IMR-90 (cell line): ENCODE measurements around the gene STX16. TPM values are rescaled to one million over a fixed set of nuclear protein-coding genes. Genes with fewer than 3 reads are reported as not detected.

Experiments used
- ATAC-seq: fragments of 200-7000 bp; cut with Tn5 transposase; 2 replicates; pipeline ENCODE4 v1.9.1; 2020; ENCODE audit warnings: low read depth, mild to moderate bottlenecking, moderate library complexity
- BruUV-seq: library from RNA; stranded (reverse); fragments of 400-500 nt; replicated peaks from 2 replicates; lab custom pipeline; 2021; lab: Mats Ljungman, UMichigan
- CTCF ChIA-PET: fragments of 300-600 bp; formaldehyde crosslinking; extraction: SDS; loops from one replicate; lab custom pipeline; 2021; ENCODE audit warnings: antibody characterized with exemption; lab: Yijun Ruan, JAX
- POLR2A ChIA-PET: fragments of 300-600 bp; sonication (Branson Sonifier 250); formaldehyde crosslinking; loops from one replicate; lab custom pipeline; 2022; ENCODE audit warnings: antibody characterized with exemption; ENCODE audit not compliant: unreplicated experiment; lab: Charles Lee
- DNase-seq: peaks from one replicate; pipeline ENCODE4 v3.0.0; 2013
- H2AFZ ChIP-seq: replicated peaks from 2 replicates; pipeline ENCODE3; 2013; ENCODE audit warnings: low read length, mild to moderate bottlenecking; ENCODE audit not compliant: poor library complexity
- H2AK5ac ChIP-seq: 2 replicates; pipeline ENCODE4 v1.6.1; 2013; ENCODE audit warnings: low read depth, low read length, inconsistent platforms
- H2AK9ac ChIP-seq: replicated peaks from 2 replicates; pipeline ENCODE3; 2013; ENCODE audit warnings: mild to moderate bottlenecking, low read depth, low read length, moderate library complexity; ENCODE audit not compliant: poor library complexity
- H2BK120ac ChIP-seq: 2 replicates; pipeline ENCODE4 v1.6.1; 2013; ENCODE audit warnings: low read depth, low read length, inconsistent platforms
- H2BK15ac ChIP-seq: 3 replicates; pipeline ENCODE4 v1.6.1; 2013; ENCODE audit warnings: low read depth, low read length, inconsistent platforms
- H2BK20ac ChIP-seq: 2 replicates; pipeline ENCODE4 v1.6.1; 2013; ENCODE audit warnings: low read depth, mild to moderate bottlenecking, inconsistent platforms, low read length, moderate library complexity
- H2BK5ac ChIP-seq: 2 replicates; pipeline ENCODE4 v1.6.1; 2013; ENCODE audit warnings: mild to moderate bottlenecking, low read depth, low read length, inconsistent platforms; ENCODE audit not compliant: poor library complexity, severe bottlenecking
- H3K14ac ChIP-seq: replicated peaks from 2 replicates; pipeline ENCODE4 v1.6.1; 2013; ENCODE audit warnings: low read depth, low read length, inconsistent platforms
- H3K18ac ChIP-seq: 2 replicates; pipeline ENCODE4 v1.6.1; 2013; ENCODE audit warnings: low read depth, low read length, control low read depth
- H3K23ac ChIP-seq: 2 replicates; pipeline ENCODE4 v1.6.1; 2013; ENCODE audit warnings: low read depth, low read length, inconsistent platforms
- H3K27ac ChIP-seq: 2 replicates; pipeline ENCODE4 v1.5.1; 2013; ENCODE audit warnings: mild to moderate bottlenecking, control low read depth, low read length; ENCODE audit not compliant: insufficient read depth
- H3K27me3 ChIP-seq: 2 replicates; pipeline ENCODE4 v1.6.1; 2013; ENCODE audit warnings: low read length; ENCODE audit not compliant: control insufficient read depth, insufficient read depth
- H3K36me3 ChIP-seq: 2 replicates; pipeline ENCODE4 v1.6.1; 2013; ENCODE audit warnings: low read length, mixed read lengths; ENCODE audit not compliant: control insufficient read depth, insufficient read depth
- H3K4ac ChIP-seq: 2 replicates; pipeline ENCODE4 v1.6.1; 2013; ENCODE audit warnings: low read depth, low read length, inconsistent platforms
- H3K4me1 ChIP-seq: 2 replicates; pipeline ENCODE4 v1.6.1; 2013; ENCODE audit warnings: low read length, mixed read lengths; ENCODE audit not compliant: control insufficient read depth, insufficient read depth
- H3K4me2 ChIP-seq: 2 replicates; pipeline ENCODE4 v1.6.1; 2013; ENCODE audit warnings: low read depth, mild to moderate bottlenecking, control low read depth, low read length, moderate library complexity
- H3K4me3 ChIP-seq: 2 replicates; pipeline ENCODE4 v1.5.1; 2013; ENCODE audit warnings: low read depth, mild to moderate bottlenecking, control low read depth, low read length, moderate library complexity; ENCODE audit not compliant: insufficient read depth
- H3K56ac ChIP-seq: 2 replicates; pipeline ENCODE4 v1.6.1; 2013; ENCODE audit warnings: low read length, inconsistent platforms; ENCODE audit not compliant: insufficient read depth; ENCODE audit errors: extremely low read depth
- H3K79me1 ChIP-seq, 2 experiments: 2 replicates each; pipeline ENCODE4 v1.6.1; 2013; ENCODE audit warnings: low read length in 2 of 2, inconsistent platforms in 1 of 2, low read depth in 1 of 2
- H3K9ac ChIP-seq: 2 replicates; pipeline ENCODE4 v1.6.1; 2013; ENCODE audit warnings: low read depth, low read length, control low read depth
- H3K9me1 ChIP-seq: 2 replicates; pipeline ENCODE4 v1.6.1; 2013; ENCODE audit warnings: low read length, inconsistent platforms; ENCODE audit not compliant: insufficient read depth
- H3K9me3 ChIP-seq: 2 replicates; pipeline ENCODE4 v1.6.1; 2013; ENCODE audit warnings: low read length; ENCODE audit not compliant: control insufficient read depth, insufficient read depth
- H4K20me1 ChIP-seq: 2 replicates; pipeline ENCODE4 v1.6.1; 2013; ENCODE audit warnings: low read length, inconsistent platforms; ENCODE audit not compliant: insufficient read depth
- H4K5ac ChIP-seq: 2 replicates; pipeline ENCODE4 v1.6.1; 2013; ENCODE audit warnings: mild to moderate bottlenecking, low read depth, low read length, control low read depth
- H4K8ac ChIP-seq, 2 experiments: 2 replicates each; pipeline ENCODE4 v1.6.1; 2013; ENCODE audit warnings: low read depth in 2 of 2, low read length in 2 of 2, control low read depth in 1 of 2, inconsistent platforms in 1 of 2
- H4K91ac ChIP-seq: 2 replicates; pipeline ENCODE4 v1.6.1; 2013; ENCODE audit warnings: low read depth, low read length, inconsistent platforms; ENCODE audit not compliant: insufficient read depth
- BHLHE40 ChIP-seq: fragments of 150-350 bp; IDR thresholded peaks from 2 replicates; pipeline ENCODE4 v1.6.1; 2016; ENCODE audit warnings: mild to moderate bottlenecking, low read depth, low read length
- CEBPB ChIP-seq: IDR thresholded peaks from 2 replicates; pipeline ENCODE4 v1.6.1; 2012; ENCODE audit warnings: low read depth, low read length, improper control_type of control experiment
- CHD1 ChIP-seq: IDR thresholded peaks from 2 replicates; pipeline ENCODE4 v1.6.1; 2012; ENCODE audit warnings: low read depth, low read length, improper control_type of control experiment
- FOS ChIP-seq: fragments of 150-350 bp; IDR thresholded peaks from 2 replicates; pipeline ENCODE4 v1.6.1; 2016; ENCODE audit warnings: low read depth, low read length
- MAFK ChIP-seq: IDR thresholded peaks from 2 replicates; pipeline ENCODE4 v1.6.1; 2012; ENCODE audit warnings: low read depth, low read length, improper control_type of control experiment
- MAZ ChIP-seq: IDR thresholded peaks from 2 replicates; pipeline ENCODE4 v1.6.1; 2012; ENCODE audit warnings: low read depth, mild to moderate bottlenecking, low read length, improper control_type of control experiment, moderate library complexity, borderline replicate concordance
- MXI1 ChIP-seq: IDR thresholded peaks from 2 replicates; pipeline ENCODE4 v1.6.1; 2012; ENCODE audit warnings: low read depth, mild to moderate bottlenecking, low read length, moderate library complexity, borderline replicate concordance
- NFE2L2 ChIP-seq: fragments of 150-350 bp; IDR thresholded peaks from 2 replicates; pipeline ENCODE4 v1.6.1; 2016; ENCODE audit warnings: low read depth, mild to moderate bottlenecking, low read length
- POLR2A ChIP-seq: IDR thresholded peaks from 2 replicates; pipeline ENCODE4 v1.6.1; 2012; ENCODE audit warnings: mild to moderate bottlenecking, low read depth, low read length
- RAD21 ChIP-seq: IDR thresholded peaks from 2 replicates; pipeline ENCODE4 v1.6.1; 2012; ENCODE audit warnings: low read length, improper control_type of control experiment
- RCOR1 ChIP-seq: IDR thresholded peaks from 2 replicates; pipeline ENCODE4 v1.6.1; 2012; ENCODE audit warnings: mild to moderate bottlenecking, low read length, improper control_type of control experiment; ENCODE audit not compliant: insufficient replicate concordance
- RFX5 ChIP-seq: IDR thresholded peaks from 2 replicates; pipeline ENCODE4 v1.8.0; 2012; ENCODE audit warnings: low read depth, mild to moderate bottlenecking, low read length, moderate library complexity
- SMC3 ChIP-seq: fragments of 150-350 bp; IDR thresholded peaks from 2 replicates; pipeline ENCODE4 v1.6.1; 2016; ENCODE audit warnings: low read depth, mild to moderate bottlenecking, antibody characterized with exemption, low read length, moderate library complexity
- WGBS, 2 experiments: methylation state at CpG; one replicate each; pipeline versions ENCODE4 v1.1.5 to v1.1.7; 2013; ENCODE audit warnings: missing lambda C conversion rate in 2 of 2; ENCODE audit not compliant: insufficient read length in 1 of 2; ENCODE audit errors: extremely low coverage in 2 of 2; 5-methylcytosine and 5-hydroxymethylcytosine counted together
- dilution Hi-C: fragments of 300-500 bp; cut with HindIII; formaldehyde crosslinking; loops from one replicate; pipeline ENCODE4 v1.14.3; 2018; ENCODE audit warnings: low sequenced_read_pairs; ENCODE audit not compliant: unreplicated experiment
- in situ Hi-C: fragments of 300-500 bp; cut with MboI; formaldehyde crosslinking; loops from 3 replicates; pipeline ENCODE4 v1.14.3; 2019; ENCODE audit warnings: low sequenced_read_pairs, inconsistent platforms, mixed read lengths
- intact Hi-C: fragments of 100-400 bp; cut with micrococcal nuclease; formaldehyde crosslinking; loops from 2 replicates; pipeline ENCODE4 v1.10.0; 2022
- polyA plus RNA-seq, 3 experiments: library from polyadenylated mRNA; depleted of rRNA; stranded (reverse); fragments of >200 nt; gene quantifications; 2 replicates each; pipeline ENCODE4 v1.2.3, GENCODE V29; 2012; ENCODE audit warnings: low replicate concordance in 1 of 3
- total RNA-seq: library from RNA; depleted of rRNA; stranded (reverse); fragments of >200 nt; gene quantifications from 2 replicates; pipeline ENCODE4 v1.2.3, GENCODE V29; 2012
- TF ChIP-seq, protein P1 (sequence below): conservative IDR thresholded peaks from 2 replicates; pipeline ENCODE4 v1.5.1; 2012; ENCODE audit warnings: mild to moderate bottlenecking, low read depth, low read length, improper control_type of control experiment
- TF ChIP-seq, protein P2 (sequence below): fragments of 150-350 bp; IDR thresholded peaks from 2 replicates; pipeline ENCODE4 v1.6.1; 2016; ENCODE audit warnings: low read depth, mild to moderate bottlenecking, low read length, moderate library complexity, borderline replicate concordance
- TF ChIP-seq, protein P3 (sequence below): fragments of 150-350 bp; IDR thresholded peaks from 2 replicates; pipeline ENCODE4 v1.6.1; 2017; ENCODE audit warnings: mild to moderate bottlenecking, antibody characterized with exemption, low read length, low read depth

Gene STX16
- total and polyA plus RNA-seq, 2 of the 4 experiments (the other 2 are of a cell fraction): 26.9 to 58.2 TPM

DNA sequence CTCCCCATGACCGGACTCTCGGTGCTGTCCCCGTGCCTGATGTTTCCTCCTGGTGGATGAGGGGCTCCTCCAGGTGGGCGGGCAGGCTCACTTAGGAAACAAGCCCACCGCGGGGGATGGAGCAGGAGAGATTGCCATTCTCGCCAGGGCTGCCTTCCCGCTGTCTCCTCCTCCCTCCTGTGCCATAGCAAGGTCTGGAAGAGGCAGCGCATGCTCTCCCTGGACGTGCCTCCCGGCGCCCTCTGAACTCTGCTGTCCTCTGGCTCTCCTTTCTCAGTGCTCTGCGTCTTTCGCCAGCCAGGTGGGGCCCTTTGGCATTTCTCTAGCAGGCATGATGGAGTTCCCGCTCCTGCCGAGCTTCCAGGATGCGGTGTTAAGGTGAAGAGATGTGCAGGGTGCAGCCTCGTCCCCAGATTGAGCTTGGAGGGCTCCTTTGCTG, 24.1 kb downstream of the STX16 start:
- H3K4me1 ChIP-seq: peaks cover 2% of the 10 kb centered on the region; the same call in 1 of the 2 replicates
- no peak overlapping the region for H3K4me2 ChIP-seq
- WGBS, 2 experiments: 97% methylated on average over 4 of the region's 18 CpGs; no CpG with 5 or more reads in 1 of the 2 experiments
- no peak for DNase-seq
- H3K18ac ChIP-seq: no peak overlapping the region
- no peak for TF ChIP-seq RCOR1
- TF ChIP-seq, protein P1, sequence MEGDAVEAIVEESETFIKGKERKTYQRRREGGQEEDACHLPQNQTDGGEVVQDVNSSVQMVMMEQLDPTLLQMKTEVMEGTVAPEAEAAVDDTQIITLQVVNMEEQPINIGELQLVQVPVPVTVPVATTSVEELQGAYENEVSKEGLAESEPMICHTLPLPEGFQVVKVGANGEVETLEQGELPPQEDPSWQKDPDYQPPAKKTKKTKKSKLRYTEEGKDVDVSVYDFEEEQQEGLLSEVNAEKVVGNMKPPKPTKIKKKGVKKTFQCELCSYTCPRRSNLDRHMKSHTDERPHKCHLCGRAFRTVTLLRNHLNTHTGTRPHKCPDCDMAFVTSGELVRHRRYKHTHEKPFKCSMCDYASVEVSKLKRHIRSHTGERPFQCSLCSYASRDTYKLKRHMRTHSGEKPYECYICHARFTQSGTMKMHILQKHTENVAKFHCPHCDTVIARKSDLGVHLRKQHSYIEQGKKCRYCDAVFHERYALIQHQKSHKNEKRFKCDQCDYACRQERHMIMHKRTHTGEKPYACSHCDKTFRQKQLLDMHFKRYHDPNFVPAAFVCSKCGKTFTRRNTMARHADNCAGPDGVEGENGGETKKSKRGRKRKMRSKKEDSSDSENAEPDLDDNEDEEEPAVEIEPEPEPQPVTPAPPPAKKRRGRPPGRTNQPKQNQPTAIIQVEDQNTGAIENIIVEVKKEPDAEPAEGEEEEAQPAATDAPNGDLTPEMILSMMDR: no peak
- no peak for TF ChIP-seq MXI1
- TF ChIP-seq, protein P2, sequence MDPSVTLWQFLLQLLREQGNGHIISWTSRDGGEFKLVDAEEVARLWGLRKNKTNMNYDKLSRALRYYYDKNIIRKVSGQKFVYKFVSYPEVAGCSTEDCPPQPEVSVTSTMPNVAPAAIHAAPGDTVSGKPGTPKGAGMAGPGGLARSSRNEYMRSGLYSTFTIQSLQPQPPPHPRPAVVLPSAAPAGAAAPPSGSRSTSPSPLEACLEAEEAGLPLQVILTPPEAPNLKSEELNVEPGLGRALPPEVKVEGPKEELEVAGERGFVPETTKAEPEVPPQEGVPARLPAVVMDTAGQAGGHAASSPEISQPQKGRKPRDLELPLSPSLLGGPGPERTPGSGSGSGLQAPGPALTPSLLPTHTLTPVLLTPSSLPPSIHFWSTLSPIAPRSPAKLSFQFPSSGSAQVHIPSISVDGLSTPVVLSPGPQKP: no peak
- TF ChIP-seq RAD21: no peak
- TF ChIP-seq MAZ: no peak
- no peak for TF ChIP-seq FOS
- TF ChIP-seq CHD1: no peak
- TF ChIP-seq, protein P3, sequence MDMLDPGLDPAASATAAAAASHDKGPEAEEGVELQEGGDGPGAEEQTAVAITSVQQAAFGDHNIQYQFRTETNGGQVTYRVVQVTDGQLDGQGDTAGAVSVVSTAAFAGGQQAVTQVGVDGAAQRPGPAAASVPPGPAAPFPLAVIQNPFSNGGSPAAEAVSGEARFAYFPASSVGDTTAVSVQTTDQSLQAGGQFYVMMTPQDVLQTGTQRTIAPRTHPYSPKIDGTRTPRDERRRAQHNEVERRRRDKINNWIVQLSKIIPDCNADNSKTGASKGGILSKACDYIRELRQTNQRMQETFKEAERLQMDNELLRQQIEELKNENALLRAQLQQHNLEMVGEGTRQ: no peak
- TF ChIP-seq BHLHE40: no peak
- no peak for TF ChIP-seq POLR2A
- no peak for TF ChIP-seq NFE2L2
- TF ChIP-seq SMC3: no peak
- no peak for TF ChIP-seq RFX5
- no peak for TF ChIP-seq MAFK
- TF ChIP-seq CEBPB: no peak
- H3K79me1 ChIP-seq: peaks cover 12 to 36% of the 10 kb centered on the region in 2 experiments; a peak in 3 of 4 replicates
- ChIA-PET POLR2A (no interaction called here), CTCF (no interaction called here)
- peaks cover 6% of the 10 kb centered on the region; the same call in 1 of the 2 replicates for H3K9me1 ChIP-seq
- dilution Hi-C loops (no loop called here), in situ Hi-C loops (no loop called here), intact Hi-C loops (no loop called here)
- H3K23ac ChIP-seq: no peak overlapping the region
- H2BK120ac ChIP-seq: no peak overlapping the region
- H2BK20ac ChIP-seq: no peak overlapping the region
- no peaks in the 10 kb centered on the region for H3K27me3 ChIP-seq
- H3K56ac ChIP-seq: no peak overlapping the region
- no peak overlapping the region for H3K4me3 ChIP-seq
- no peak overlapping the region for H2BK15ac ChIP-seq
- no peak overlapping the region for H2BK5ac ChIP-seq
- H3K27ac ChIP-seq: no peak overlapping the region
- H2AK5ac ChIP-seq: no peak overlapping the region
- no peak overlapping the region for H2AFZ ChIP-seq
- peaks cover 4% of the 10 kb centered on the region for H4K20me1 ChIP-seq
- no peak overlapping the region for H4K5ac ChIP-seq
- no peak overlapping the region for H3K9ac ChIP-seq
- H3K4ac ChIP-seq: no peak overlapping the region
- H4K8ac ChIP-seq: no peak overlapping the region
- H3K14ac ChIP-seq: no peak overlapping the region
- no peak overlapping the region for H4K91ac ChIP-seq
- ATAC-seq: no peak
- BruUV-seq: no TSS peak
- no peaks in the 10 kb centered on the region for H3K9me3 ChIP-seq
- peaks cover 51% of the 10 kb centered on the region for H3K36me3 ChIP-seq
- H2AK9ac ChIP-seq: no peak overlapping the region
